ENCODE measurements around the gene SPINK8.

DNA sequence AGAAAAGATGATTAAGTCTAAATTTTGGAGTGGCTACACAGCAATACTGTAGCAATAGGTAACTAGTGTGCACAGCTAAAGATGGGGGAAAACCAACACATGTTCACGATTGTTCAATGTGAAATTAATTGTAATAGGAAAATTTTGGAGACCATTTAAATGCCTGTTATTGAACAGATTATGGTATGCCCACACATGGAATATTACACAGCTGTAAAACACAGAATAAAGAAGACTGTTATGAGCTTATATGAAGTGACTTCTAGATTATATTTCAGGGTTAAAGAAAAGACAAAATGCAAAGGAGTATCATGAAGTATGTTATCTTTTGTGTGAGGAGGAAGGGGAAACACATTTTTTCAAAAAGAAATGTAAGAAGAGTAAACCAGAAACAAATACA is 43.8 kb downstream of the SPINK8 start:
- TF ChIP-seq, protein P1, sequence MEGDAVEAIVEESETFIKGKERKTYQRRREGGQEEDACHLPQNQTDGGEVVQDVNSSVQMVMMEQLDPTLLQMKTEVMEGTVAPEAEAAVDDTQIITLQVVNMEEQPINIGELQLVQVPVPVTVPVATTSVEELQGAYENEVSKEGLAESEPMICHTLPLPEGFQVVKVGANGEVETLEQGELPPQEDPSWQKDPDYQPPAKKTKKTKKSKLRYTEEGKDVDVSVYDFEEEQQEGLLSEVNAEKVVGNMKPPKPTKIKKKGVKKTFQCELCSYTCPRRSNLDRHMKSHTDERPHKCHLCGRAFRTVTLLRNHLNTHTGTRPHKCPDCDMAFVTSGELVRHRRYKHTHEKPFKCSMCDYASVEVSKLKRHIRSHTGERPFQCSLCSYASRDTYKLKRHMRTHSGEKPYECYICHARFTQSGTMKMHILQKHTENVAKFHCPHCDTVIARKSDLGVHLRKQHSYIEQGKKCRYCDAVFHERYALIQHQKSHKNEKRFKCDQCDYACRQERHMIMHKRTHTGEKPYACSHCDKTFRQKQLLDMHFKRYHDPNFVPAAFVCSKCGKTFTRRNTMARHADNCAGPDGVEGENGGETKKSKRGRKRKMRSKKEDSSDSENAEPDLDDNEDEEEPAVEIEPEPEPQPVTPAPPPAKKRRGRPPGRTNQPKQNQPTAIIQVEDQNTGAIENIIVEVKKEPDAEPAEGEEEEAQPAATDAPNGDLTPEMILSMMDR (conservative IDR thresholded peaks at IDR 0.05; ENCODE audit: low read depth, low read length) = no peak
- no peak for TF ChIP-seq EZH2 (IDR thresholded peaks at IDR 0.05; ENCODE audit: low read length, unreplicated experiment)
